OCI-LY3 (cell line): ENCODE data around the gene SIK3.

Source experiments
- EZH2phosphoT487 ChIP-seq: fragments of 200-600 bp; shearing (Covaris generic); IDR thresholded peaks from 2 replicates; pipeline ENCODE4 v1.6.1; 2018; ENCODE audit warnings: antibody characterized with exemption, mixed run types, low read depth
- TF ChIP-seq, protein P1 (sequence below): fragments of 200-600, 300-600 bp; sonication (generic); IDR thresholded peaks from 2 replicates; pipeline ENCODE4 v1.5.1; 2014; ENCODE audit warnings: antibody characterized with exemption, low read length, low read depth

- TF ChIP-seq, protein P1, sequence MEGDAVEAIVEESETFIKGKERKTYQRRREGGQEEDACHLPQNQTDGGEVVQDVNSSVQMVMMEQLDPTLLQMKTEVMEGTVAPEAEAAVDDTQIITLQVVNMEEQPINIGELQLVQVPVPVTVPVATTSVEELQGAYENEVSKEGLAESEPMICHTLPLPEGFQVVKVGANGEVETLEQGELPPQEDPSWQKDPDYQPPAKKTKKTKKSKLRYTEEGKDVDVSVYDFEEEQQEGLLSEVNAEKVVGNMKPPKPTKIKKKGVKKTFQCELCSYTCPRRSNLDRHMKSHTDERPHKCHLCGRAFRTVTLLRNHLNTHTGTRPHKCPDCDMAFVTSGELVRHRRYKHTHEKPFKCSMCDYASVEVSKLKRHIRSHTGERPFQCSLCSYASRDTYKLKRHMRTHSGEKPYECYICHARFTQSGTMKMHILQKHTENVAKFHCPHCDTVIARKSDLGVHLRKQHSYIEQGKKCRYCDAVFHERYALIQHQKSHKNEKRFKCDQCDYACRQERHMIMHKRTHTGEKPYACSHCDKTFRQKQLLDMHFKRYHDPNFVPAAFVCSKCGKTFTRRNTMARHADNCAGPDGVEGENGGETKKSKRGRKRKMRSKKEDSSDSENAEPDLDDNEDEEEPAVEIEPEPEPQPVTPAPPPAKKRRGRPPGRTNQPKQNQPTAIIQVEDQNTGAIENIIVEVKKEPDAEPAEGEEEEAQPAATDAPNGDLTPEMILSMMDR = no peak
- TF ChIP-seq EZH2phosphoT487 = no peak
Observed at GRCh38 chr11:116925050-116925449, 173.2 kb downstream of the SIK3 start.
